Measurements from ENCODE around the gene DMRT2.

DNA sequence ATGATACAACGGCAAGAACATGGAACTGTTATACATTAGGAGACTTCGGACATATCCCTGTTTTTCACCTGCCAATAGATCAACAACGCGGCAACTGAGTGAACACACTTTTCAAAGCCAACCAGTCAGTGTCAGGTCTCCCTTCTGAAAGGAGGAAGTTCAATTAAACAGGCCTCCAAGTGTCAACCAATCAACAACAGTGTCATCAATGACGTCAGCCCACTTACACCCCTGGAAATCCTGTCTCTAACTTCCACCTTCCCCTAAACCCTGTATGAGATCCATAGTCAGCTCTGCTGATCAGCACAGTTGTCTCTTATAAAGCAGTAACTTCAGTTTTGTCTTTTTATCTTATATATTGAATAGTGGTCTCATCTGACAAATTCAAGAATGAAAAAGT is 37.1 kb upstream of the DMRT2 start:
- TF ChIP-seq, protein P1, sequence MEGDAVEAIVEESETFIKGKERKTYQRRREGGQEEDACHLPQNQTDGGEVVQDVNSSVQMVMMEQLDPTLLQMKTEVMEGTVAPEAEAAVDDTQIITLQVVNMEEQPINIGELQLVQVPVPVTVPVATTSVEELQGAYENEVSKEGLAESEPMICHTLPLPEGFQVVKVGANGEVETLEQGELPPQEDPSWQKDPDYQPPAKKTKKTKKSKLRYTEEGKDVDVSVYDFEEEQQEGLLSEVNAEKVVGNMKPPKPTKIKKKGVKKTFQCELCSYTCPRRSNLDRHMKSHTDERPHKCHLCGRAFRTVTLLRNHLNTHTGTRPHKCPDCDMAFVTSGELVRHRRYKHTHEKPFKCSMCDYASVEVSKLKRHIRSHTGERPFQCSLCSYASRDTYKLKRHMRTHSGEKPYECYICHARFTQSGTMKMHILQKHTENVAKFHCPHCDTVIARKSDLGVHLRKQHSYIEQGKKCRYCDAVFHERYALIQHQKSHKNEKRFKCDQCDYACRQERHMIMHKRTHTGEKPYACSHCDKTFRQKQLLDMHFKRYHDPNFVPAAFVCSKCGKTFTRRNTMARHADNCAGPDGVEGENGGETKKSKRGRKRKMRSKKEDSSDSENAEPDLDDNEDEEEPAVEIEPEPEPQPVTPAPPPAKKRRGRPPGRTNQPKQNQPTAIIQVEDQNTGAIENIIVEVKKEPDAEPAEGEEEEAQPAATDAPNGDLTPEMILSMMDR (IDR thresholded peaks at IDR 0.05), result no peak
- TF ChIP-seq POLR2A (IDR thresholded peaks at IDR 0.05), result no peak
